ENCODE data around the gene ZNF575.

The ZNF575 gene

DNA sequence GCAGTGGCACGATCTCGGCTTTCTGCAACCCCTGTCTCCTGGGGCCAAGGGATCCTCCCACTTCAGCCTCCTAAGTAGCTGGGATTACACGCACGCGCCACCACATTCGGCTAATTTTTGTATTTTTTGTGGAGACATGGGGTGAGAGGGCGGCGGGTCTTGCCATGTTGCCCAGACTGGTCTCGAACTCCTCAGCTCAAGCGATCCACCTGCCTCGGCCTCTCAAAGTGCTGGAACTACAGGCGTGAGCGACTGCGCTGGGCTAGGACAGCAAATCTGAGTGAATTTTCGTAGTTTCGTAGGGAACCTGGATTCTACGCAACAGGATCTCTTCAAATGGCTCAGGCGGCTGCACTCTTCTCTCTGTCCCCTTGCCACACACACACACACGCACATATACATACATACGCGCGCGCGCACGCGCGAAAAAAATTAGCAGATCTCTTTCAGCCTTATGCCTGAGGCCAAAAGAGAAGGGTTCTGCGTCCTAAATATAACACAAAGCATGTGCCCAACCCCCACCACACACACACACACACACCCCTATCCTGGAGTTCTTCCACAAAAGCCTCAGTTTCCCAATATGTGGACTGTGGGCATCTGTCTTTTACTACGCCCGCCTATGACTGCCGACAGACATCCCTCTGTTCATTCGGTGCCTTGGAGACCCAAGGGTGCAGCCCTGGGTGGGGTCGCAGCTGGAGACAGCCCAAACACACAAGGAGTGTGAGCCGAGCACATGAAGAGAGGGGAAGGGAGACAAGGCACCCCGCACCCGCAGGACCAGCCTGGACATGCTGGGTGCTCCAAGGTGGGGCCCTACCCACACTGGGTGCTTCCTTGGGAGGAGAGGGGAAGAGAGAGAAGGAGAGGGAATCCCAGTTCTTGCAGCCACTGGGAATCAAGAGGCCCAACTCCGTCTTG, 43.2 kb downstream of the ZNF575 start:
- Histone ChIP-seq H3K4me3 (ENCODE audit: low read depth, low read length) (peak overlapping the region; percentile 16), H3K27ac (ENCODE audit: extremely low read depth, low read depth, low read length) (peak overlapping the region; percentile 54; the same call in 1 of the 2 replicates), H3K36me3 (ENCODE audit: control insufficient read depth in 2 of 2, insufficient read depth in 1 of 2, low read length in 2 of 2) (peaks cover 14 to 27% of the 10 kb centered on the region in 2 experiments), H3K9me3 (ENCODE audit: control insufficient read depth, insufficient read depth, low read depth, low read length) (no peaks in the 10 kb centered on the region), H3K4me1 (ENCODE audit: control insufficient read depth, insufficient read depth, low read length) (peaks cover 33% of the 10 kb centered on the region)
- CTCF ChIA-PET: interaction anchor here (1.0 kb wide), 1 partner anchor 129 kb away, joined by 3 read pairs; no protein-coding TSS in a partner anchor
- POLR2A ChIA-PET: interaction anchor here (1.6 to 2.9 kb wide), 2 partner anchors 13 to 20 kb away, joined by 4 to 23 read pairs; partner anchors contain the start of genes IRGQ and ZNF576
- TF ChIP-seq, protein P1, sequence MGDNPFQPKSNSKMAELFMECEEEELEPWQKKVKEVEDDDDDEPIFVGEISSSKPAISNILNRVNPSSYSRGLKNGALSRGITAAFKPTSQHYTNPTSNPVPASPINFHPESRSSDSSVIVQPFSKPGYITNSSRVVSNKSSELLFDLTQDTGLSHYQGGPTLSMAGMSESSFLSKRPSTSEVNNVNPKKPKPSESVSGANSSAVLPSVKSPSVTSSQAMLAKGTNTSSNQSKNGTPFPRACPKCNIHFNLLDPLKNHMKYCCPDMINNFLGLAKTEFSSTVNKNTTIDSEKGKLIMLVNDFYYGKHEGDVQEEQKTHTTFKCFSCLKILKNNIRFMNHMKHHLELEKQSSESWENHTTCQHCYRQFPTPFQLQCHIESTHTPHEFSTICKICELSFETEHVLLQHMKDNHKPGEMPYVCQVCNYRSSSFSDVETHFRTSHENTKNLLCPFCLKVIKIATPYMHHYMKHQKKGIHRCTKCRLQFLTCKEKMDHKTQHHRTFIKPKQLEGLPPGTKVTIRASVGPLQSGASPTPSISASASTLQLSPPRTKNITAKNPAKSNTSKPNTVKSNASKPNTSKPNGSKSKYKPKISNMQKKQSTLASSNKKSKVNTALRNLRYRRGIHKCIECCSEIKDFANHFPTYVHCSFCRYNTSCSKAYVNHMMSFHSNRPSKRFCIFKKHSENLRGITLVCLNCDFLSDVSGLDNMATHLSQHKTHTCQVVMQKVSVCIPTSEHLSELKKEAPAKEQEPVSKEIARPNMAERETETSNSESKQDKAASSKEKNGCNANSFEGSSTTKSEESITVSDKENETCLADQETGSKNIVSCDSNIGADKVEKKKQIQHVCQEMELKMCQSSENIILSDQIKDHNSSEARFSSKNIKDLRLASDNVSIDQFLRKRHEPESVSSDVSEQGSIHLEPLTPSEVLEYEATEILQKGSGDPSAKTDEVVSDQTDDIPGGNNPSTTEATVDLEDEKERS (tag by site-specific recombination; IDR thresholded peaks at IDR 0.05): peak; percentile 87
- TF ChIP-seq ZBTB48 (tag by site-specific recombination; IDR thresholded peaks at IDR 0.05): 0 out of 2 replicates have a peak, but pooled peaks have one; percentile 25
- TF ChIP-seq, protein P2, sequence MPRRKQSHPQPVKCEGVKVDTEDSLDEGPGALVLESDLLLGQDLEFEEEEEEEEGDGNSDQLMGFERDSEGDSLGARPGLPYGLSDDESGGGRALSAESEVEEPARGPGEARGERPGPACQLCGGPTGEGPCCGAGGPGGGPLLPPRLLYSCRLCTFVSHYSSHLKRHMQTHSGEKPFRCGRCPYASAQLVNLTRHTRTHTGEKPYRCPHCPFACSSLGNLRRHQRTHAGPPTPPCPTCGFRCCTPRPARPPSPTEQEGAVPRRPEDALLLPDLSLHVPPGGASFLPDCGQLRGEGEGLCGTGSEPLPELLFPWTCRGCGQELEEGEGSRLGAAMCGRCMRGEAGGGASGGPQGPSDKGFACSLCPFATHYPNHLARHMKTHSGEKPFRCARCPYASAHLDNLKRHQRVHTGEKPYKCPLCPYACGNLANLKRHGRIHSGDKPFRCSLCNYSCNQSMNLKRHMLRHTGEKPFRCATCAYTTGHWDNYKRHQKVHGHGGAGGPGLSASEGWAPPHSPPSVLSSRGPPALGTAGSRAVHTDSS (tag by site-specific recombination; IDR thresholded peaks at IDR 0.05): no peak
- TF ChIP-seq REPIN1 (tag by site-specific recombination; IDR thresholded peaks at IDR 0.05; ENCODE audit: low read depth): peak; percentile 98
- 0 out of 2 replicates have a peak, but pooled peaks have one; percentile 32 for TF ChIP-seq WT1 (tag by site-specific recombination; IDR thresholded peaks at IDR 0.05)
- no peak for TF ChIP-seq ZNF169 (tag by site-specific recombination; IDR thresholded peaks at IDR 0.05)
- no peak for TF ChIP-seq ZIC2 (tag by site-specific recombination; IDR thresholded peaks at IDR 0.05)
- TF ChIP-seq ZNF223 (tag by site-specific recombination; IDR thresholded peaks at IDR 0.05): 0 out of 2 replicates have a peak, but pooled peaks have one; percentile 8
- peak; percentile 51; the same call in 1 of the 2 replicates for TF ChIP-seq ZBTB21 (tag by site-specific recombination; IDR thresholded peaks at IDR 0.05)
- TF ChIP-seq ZNF664 (tag by site-specific recombination; IDR thresholded peaks at IDR 0.05): peak; percentile 15; the same call in 1 of the 2 replicates
- TF ChIP-seq ZNF350 (tag by site-specific recombination; IDR thresholded peaks at IDR 0.05): no peak
- TF ChIP-seq, protein P3, sequence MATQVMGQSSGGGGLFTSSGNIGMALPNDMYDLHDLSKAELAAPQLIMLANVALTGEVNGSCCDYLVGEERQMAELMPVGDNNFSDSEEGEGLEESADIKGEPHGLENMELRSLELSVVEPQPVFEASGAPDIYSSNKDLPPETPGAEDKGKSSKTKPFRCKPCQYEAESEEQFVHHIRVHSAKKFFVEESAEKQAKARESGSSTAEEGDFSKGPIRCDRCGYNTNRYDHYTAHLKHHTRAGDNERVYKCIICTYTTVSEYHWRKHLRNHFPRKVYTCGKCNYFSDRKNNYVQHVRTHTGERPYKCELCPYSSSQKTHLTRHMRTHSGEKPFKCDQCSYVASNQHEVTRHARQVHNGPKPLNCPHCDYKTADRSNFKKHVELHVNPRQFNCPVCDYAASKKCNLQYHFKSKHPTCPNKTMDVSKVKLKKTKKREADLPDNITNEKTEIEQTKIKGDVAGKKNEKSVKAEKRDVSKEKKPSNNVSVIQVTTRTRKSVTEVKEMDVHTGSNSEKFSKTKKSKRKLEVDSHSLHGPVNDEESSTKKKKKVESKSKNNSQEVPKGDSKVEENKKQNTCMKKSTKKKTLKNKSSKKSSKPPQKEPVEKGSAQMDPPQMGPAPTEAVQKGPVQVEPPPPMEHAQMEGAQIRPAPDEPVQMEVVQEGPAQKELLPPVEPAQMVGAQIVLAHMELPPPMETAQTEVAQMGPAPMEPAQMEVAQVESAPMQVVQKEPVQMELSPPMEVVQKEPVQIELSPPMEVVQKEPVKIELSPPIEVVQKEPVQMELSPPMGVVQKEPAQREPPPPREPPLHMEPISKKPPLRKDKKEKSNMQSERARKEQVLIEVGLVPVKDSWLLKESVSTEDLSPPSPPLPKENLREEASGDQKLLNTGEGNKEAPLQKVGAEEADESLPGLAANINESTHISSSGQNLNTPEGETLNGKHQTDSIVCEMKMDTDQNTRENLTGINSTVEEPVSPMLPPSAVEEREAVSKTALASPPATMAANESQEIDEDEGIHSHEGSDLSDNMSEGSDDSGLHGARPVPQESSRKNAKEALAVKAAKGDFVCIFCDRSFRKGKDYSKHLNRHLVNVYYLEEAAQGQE (tag by site-specific recombination; IDR thresholded peaks at IDR 0.05): no peak
- no peak for TF ChIP-seq ZNF16 (tag by site-specific recombination; IDR thresholded peaks at IDR 0.05; ENCODE audit: low read depth)
- no peak; the same call in 1 of the 2 replicates for TF ChIP-seq SP7 (tag by site-specific recombination; IDR thresholded peaks at IDR 0.05)
- peak; percentile 49; the same call in 1 of the 2 replicates for TF ChIP-seq ZNF660 (tag by site-specific recombination; IDR thresholded peaks at IDR 0.05)
- peak; percentile 67 for TF ChIP-seq OSR2 (tag by site-specific recombination; IDR thresholded peaks at IDR 0.05)
- no peak for TF ChIP-seq ZNF48 (tag by site-specific recombination; IDR thresholded peaks at IDR 0.05)
- TF ChIP-seq ZBTB20 (tag by site-specific recombination; IDR thresholded peaks at IDR 0.05): peak; percentile 26; the same call in 1 of the 2 replicates
- TF ChIP-seq ZNF555 (tag by site-specific recombination; conservative IDR thresholded peaks at IDR 0.05): no peak
- TF ChIP-seq ZNF2 (tag by site-specific recombination; IDR thresholded peaks at IDR 0.05): peak; percentile 87; the same call in 1 of the 2 replicates
- TF ChIP-seq ZNF391 (tag by site-specific recombination; IDR thresholded peaks at IDR 0.05; ENCODE audit: borderline replicate concordance, low read depth): peak; percentile 11; the same call in 1 of the 2 replicates
- TF ChIP-seq PRDM10 (tag by site-specific recombination; IDR thresholded peaks at IDR 0.05): 0 out of 2 replicates have a peak, but pooled peaks have one; percentile 4

Data from HEK293 (cell line).